GM21737 (cell line): Measurements from ENCODE around the gene CMTM1.
"Not testable (repeated sequence)": the region's sequence is repeated elsewhere in the genome, so short reads cannot be mapped to it uniquely, and the experiment has no call there.

Experiments used
- ATAC-seq: cut with Tn5 transposase; IDR thresholded peaks from one replicate; pipeline ENCODE4 v1.9.1; 2021; ENCODE audit warnings: mild to moderate bottlenecking, moderate library complexity; ENCODE audit not compliant: unreplicated experiment

The CMTM1 gene

GRCh38 chr16:66588981-66589713 lies 22.9 kb downstream of the CMTM1 start:
- ATAC-seq: no peak

- ATAC-seq: no peak
Measured at GRCh38 chr16:66590322-66590721, 24.1 kb downstream of the CMTM1 start.

DNA sequence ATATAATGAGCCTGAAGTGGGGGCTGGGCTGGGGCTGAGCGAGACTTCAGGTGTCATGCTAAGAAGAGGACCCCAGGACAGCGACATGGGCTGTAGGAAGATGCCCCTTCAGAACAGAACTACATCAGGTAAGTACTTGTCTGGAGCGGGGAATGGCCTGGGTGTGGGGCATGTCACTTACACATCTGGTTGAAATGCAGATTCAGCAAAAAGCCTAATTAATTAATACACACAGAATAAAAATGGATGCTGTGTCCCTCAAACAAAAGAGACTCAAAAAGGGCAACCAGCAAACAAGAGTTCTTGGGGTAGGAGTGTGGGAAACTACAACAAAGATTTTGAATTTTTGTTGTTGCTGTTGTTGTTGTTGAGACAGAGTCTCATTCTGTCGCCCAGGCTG lies 24.8 kb downstream of the CMTM1 start:
- no peak for ATAC-seq

DNA sequence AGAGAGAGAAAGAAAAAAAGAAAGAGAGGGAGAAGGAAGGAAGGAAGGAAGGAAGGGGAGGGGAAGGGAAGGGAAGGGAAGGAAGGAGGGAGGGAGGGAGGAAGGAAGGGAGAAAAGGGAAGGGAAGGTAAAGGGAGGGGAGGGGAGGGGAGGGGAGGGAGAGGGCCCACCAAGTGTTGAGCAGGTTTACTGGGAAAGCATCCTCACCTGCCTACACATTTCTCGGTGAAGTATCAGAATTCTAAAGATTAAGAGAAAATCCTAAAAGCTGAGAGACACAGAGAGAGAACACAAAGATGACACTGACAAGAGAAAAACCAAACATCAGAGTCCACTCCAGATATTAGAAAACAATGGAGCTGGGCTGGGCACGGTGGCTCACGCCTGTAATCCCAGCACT lies 26.0 kb downstream of the CMTM1 start:
- no peak for ATAC-seq

DNA sequence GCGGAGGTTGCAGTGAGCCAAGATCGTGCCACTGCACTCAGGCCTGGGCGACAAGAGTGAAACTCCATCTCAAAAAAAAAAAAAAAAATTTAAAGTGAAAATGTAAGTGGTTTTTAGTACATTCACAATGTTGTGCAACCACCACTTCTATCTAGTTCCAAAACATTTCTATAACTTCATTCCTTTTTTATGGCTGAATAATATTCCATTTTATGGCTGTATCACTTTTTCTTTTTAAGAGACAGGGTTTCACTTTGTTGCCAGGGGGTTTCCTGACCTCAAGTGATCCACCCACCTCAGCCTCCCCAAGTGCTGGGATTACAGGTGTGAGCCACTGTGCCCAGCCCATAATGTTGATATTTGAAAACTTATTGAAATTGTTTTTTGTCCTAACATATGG lies 26.6 kb downstream of the CMTM1 start:
- ATAC-seq: no peak

GRCh38 chr16:66594739-66595138 lies 28.5 kb downstream of the CMTM1 start:
- ATAC-seq: no peak

- not testable (repeated sequence) for ATAC-seq
Measured at GRCh38 chr16:66596559-66596958, 30.3 kb downstream of the CMTM1 start.

DNA sequence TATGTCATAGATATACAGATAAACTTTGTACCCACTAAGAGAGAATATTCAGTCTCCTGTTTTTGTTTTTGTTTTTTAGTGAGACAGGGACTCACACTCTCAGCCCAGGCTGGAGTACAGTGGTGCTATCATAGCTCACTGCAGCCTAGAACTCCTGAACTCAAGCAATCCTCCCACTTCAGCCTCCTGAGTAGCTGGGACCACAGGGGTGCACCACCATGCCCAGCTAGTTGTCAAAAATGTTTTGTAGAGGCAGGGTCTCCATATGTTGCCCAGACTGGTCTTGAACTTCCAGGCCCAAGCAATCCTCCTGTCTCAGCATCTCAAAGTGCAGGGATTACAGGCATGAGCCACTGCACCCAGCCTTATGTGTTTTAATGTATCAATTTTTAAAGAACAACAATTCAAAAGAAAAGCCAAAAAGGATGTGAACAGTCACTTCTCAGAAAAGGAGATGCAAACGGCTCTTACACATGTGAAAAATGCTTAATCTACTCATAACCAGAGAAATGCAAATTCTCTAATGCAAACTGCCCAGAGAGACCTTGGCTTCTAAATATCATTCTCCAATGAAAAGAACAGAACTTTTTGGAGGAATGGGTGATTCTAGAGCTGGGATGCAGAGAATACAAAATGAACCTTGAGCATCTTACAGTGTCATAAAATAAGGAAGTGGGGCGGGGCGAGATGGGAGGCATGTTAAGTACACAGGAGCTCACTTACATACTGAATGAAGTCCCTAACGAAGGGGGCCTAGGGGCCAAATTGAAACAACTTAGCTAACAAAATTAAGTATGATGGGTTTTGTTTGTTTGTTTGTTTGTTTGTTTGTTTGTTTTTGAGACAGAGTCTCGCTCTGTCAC lies 31.0 kb downstream of the CMTM1 start:
- no peak for ATAC-seq

DNA sequence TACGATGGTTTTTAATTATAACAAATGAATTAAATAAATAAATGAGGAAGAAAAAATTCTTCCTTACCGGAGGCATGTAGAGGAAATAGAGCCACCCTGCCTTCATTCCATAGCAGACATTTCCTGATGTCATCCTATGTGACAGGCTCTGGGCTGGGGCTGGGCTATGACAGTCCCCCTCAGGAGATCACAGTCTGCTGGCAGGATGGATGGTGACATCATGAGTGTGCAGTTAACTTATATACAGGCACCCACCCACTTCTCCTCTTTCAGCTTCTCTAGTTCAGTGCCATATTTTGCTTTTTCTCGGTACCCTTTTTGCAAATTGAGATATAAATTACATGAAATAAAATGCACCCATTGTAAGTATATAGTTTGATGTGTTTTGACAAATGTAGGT lies 31.9 kb downstream of the CMTM1 start:
- ATAC-seq: no peak

DNA sequence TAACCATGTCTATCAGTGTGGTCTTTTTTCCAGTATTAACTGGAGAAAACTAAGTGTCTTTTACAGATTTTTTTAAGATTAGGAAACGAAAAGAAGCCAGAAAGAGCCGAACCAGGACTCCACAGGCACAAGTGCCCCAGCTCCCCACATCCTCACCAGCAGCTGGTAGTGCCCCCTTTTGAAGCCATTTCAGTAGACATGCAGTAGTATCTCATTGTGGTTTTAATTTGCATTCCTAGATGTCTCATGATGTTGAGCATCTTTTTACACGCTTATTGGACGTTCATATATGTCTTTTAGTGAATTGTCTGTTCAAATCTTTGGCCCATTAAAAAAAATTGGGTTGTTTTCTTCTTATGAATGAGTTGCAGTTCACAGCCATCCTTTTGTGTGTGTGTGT lies 33.5 kb downstream of the CMTM1 start:
- no peak for ATAC-seq

DNA sequence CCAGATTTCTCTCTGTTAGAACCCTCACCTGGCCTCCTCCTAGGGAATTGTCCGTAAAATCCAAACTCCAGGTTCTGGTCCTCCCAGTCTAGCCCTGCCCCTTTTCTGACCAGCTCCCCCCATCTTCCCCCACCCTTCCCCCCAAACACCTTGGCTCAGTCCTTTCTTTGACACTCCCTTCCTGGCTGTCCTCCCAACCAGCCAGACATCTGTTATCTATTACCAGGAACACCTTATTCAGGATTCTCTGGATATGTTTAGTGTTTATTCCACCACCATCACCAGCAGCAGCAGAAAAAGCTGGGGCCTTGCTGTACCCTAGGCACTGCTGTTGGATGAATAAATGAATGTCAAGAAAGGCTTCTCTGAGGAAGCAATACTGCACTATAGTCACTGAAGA lies 34.2 kb downstream of the CMTM1 start:
- ATAC-seq: no peak

DNA sequence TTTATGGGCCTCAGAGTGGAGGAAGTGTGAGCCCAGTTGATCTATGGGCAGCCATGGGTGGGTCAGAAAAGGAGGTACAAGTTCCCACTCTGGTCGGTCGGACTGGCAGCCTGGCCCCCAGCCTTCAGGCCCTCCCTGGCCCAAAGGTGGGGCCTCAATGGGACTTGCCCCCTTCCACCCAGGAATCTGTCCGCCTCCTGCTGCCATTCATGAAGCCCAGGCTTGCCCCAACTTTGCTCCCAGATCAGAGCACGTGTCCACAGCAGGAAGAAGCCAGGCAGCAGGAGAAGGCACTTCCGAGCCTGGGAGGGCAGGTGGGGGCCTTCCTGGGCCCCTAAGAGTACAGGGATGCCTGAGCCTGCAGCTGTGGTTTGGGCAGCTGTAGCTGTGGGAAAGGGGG lies 35.2 kb downstream of the CMTM1 start:
- no peak for ATAC-seq

GRCh38 chr16:66603537-66604375 lies 37.5 kb downstream of the CMTM1 start:
- ATAC-seq: no peak

DNA sequence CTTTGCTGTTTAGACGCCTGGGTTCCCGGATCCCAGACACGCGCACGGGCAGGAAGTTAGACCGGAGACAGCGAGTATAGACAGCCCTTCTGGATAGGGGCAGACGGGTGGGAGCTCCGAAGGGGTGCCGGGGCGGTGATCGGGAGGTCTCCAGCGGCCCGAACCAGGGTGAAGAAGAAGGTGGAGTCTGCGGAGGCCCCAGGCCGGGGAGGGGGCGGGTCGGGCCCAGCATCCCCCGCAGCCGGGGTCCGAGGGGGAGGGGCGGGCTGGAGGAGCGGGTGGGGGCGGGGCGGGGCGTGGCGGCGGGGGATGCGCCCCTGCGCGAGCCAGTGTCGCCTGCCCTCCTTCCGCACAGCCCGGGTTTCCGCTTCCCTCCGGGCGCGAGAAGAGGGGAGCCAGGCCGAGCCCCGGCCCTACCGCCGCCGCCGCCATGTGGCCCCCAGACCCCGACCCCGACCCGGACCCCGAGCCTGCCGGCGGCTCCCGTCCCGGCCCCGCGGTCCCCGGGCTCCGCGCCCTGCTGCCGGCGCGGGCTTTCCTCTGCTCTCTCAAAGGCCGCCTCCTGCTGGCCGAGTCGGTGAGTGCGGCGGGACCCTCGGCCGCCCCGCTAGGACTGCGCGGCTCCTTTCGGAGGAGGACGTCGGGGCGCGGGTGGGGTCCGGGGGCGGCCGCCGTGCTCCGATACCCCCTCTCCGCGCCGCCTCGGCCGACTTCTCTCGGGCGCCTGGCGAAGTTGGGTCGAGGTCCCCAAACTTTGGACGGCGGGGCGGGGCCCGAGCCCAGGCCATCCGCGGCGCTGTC lies 38.3 kb downstream of the CMTM1 start, which contains the start of gene CMTM3:
CMTM3 (plus strand) TSS at position 329 of the 801 bp plus-strand sequence; CDS start at position 431, 102 bp downstream.
- ATAC-seq: no peak

DNA sequence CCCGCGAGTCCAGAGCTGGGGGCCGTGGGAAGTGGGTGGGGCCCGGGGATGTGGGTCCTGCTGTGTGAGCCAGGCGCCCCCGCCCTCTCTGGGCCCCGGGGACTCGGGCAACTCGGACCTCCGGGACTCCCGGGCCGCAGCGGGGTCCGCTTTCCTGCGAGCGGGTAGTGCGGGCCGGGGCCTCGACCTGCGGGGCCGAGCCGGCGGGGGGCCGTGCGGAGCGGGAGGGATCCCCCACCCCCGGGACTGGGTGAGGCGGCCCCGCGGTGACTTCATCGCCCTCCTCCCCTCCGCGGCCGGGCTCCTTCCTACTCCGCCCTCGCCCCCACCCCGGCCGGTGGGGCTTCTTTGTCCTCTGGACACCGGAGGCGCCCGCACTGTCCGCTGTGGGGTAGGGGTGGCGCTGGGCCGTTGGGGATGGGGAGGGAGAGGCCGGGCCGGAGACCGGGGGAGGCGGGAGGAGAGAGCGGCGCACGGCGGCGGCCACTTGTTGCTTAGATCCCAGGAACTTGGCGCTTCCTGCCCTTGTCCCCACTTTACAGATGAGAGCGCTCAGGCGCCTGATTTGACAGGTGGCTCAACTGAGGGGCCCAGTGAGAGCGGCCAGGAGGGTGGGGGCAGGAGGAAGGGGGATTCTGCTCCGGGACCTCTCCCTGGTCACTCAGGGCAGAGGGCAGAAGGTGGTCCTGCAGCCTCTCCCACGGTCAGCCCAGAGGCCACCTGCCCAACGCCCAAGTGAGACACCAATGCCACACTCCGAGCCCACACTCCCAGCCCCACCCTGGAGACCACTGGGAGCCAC lies 39.1 kb downstream of the CMTM1 start:
- ATAC-seq: no peak

DNA sequence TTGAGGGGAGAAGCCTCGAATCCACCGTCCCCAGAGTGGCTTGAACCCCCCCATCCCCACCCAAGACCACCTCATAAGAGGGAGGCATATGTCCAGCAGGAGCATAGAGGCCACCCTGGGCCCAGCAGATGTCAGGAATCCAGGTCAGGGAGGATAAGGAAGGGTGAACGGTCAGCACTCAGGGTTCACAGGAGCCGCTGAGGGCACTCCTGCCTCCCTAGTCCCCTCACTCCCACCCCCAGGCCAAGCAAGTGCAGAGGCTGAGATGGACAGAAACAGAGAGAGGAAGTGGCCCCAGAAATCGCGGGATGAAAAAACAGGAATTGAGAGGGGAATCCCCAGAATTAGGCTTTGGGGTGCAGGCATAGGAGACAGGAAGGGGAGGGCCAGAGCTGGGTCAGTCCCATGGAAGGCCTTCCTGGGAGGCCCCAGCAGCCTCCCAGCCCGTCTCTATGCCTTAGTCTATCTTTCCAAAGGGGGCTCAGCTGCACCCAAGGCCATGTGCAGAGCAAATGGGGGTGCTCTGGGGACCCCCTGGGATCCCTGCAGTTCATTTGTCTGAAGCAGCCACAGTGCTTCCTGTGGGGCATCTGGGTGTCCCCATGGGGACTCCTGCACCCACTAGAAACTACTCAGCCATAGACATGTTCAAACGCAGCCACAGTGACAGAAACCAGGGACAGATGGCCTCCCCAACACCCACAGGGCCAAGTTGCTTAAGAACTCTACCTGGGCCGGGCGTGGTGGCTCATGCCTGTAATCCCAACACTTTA lies 39.9 kb downstream of the CMTM1 start:
- ATAC-seq: peak; percentile 50

DNA sequence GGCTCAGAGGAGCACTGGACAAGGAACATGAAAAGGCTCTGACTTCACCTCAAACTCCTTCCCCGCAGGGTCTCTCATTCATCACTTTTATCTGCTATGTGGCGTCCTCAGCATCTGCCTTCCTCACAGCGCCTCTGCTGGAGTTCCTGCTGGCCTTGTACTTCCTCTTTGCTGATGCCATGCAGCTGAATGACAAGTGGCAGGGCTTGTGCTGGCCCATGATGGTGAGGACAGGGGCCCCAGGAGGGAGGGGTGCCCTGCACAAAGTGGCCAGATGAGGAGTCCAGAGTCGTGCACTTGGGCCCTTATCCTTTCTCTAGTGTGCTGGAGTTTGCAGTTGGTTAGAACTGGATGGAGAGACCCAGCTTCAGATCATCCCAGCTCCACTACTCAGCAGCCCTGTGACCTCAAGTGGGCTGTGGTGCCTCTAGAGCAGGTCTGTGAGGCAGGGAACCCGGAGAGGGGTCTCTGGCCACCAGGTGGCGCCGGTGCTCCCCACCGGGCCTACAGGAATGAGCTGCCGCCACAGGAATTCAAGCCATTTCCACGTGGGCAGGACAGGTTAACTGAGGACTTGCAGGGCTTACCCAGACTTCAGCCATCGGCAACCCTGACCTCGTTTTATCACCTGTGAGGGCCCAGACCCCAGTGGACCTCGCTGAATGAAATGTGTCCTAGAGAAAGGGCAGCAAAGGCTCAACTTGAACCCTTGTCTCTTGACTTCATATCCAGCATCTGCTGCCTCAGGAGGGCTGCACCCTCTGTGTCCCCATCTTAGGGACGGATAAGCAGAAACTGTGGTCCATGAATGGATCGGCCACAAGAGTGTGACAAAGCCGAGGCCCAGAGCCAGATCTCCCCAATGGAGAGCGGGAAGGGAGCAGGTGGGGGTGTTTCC lies 42.3 kb downstream of the CMTM1 start:
- ATAC-seq: no peak

GRCh38 chr16:66609139-66609510 lies 42.9 kb downstream of the CMTM1 start:
- no peak for ATAC-seq
